Mammary epithelial cell (primary cell): Measurements from ENCODE around the gene CCDC112.

Source experiments
- CTCF ChIP-seq, 2 donors: IDR thresholded peaks in 1 of 2; conservative IDR thresholded peaks in 1 of 2; 2 replicates each; pipeline ENCODE4 v1.5.1; 2011 to 2012; ENCODE audit warnings: inconsistent platforms in 2 of 2, low read length in 2 of 2, mild to moderate bottlenecking in 2 of 2, control low read depth in 1 of 2, low read depth in 1 of 2; ENCODE audit not compliant: insufficient read depth in 1 of 2; ENCODE audit errors: extremely low read depth in 1 of 2
- EZH2 ChIP-seq: IDR thresholded peaks from 2 replicates; pipeline ENCODE4 v1.6.1; 2012; ENCODE audit warnings: low read length, inconsistent platforms, borderline replicate concordance

DNA sequence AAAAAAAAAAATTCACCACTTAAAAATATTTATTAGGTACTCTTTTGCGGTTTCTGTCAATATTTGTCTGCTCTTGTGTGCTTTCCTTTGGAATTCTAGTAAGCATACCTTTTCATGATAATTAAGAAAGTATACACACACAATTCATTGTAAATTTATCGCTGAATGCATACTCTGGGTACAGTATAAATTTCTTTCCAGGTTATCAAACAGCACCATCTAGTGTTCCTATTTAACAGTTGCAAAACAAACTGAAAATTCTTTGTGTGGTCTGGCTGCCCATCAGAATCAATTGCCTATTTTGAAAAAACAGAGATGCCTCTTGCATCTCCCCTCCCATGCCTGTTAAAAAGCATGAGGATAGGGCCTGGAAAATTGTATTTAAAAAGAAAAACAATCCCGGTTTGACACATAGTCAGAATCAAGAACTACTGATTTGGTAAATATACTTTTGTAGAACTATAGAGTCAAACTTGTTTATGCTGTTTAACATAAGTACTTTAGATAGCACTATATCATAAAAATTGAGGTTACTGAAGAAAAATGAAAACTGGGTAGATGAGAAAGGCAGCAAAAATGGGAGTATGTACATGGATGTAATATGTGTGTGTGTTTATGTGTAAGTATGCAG is 50.0 kb downstream of the CCDC112 start:
- peak; percentile 62 to 70 for TF ChIP-seq CTCF (conservative IDR thresholded peaks at IDR 0.05 in 1 of 2, IDR thresholded peaks at IDR 0.05 in 1 of 2; ENCODE audit: extremely low read depth in 1 of 2, insufficient read depth in 1 of 2, low read depth in 1 of 2, low read length in 2 of 2)
- no peak for TF ChIP-seq EZH2
